GM18868 (cell line): ENCODE results near the gene TAF8.
"Not testable (repeated sequence)": the region's sequence is repeated elsewhere in the genome, so short reads cannot be mapped to it uniquely, and the experiment has no call there.

Source experiments
- ATAC-seq: cut with Tn5 transposase; IDR thresholded peaks from one replicate; pipeline ENCODE4 v1.9.1; 2021; ENCODE audit warnings: mild to moderate bottlenecking, moderate library complexity; ENCODE audit not compliant: unreplicated experiment

The TAF8 gene

DNA sequence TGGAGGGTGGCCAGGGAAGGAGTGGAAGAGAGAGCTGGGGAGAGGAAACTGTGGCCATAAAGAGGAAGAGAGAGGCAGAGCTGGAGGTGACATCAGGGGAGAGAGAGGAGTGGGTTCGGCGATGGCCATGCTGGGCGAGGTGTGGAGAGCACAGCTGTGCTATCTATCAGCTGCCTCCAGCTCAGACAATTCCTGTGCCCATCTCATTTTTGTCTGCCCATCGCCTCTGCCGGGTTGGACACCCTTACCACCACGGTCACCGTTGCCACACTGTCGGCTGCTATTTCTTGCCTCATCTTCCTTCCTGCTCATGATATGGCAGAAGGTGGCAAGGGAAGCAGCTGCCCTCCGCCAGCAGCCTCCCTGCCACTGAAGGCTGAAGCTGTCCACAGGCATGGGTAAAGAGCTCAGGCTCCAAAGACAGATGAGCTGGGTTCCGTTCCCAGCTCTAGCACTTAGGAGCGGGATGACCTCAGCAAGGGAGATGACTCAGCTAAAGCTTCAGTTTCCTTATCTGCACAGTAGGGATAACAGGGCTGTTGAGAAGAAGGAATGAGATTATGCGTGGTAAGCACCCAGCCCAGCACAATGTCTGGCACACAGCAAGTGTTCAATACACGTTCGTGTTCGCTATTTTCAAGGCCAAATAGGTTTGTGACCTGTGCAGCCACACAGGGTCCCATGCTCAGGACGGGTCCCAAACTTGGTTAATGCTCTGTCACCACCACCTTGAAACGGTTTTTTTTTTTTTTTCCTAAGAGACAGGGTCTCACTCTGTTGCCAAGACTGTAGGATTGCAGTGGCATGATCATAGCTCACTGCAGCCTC lies 21.9 kb upstream of the TAF8 start:
- no peak for ATAC-seq

DNA sequence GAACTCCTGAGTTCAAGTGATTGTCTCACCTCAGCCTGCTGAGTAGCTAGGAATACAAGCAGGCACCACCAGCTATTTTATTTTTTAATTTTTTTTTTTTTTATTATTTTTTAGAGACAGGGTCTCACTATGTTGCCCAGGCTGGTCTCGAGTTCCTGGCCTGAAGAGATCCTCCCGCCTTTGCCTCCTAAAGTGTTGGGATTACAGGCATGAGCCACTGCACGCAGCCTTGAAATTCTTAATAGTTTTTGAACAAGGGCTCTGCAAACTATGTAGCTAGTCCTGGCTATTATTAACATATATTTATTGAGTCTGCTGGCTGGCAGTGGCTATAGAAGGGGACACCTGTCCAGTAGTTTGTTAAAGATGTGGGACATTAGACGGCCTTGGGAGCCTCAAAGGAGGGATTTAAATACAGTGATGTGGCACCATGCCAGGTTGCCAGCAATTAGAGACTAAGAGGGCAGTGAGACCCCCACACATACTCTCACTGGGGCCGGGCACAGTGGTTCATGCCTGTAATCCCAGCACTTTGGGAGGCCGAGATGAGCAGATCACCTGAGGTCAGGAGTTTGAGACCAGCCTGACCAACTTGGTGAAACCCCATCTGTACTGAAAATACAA lies 21.1 kb upstream of the TAF8 start:
- no peak for ATAC-seq

DNA sequence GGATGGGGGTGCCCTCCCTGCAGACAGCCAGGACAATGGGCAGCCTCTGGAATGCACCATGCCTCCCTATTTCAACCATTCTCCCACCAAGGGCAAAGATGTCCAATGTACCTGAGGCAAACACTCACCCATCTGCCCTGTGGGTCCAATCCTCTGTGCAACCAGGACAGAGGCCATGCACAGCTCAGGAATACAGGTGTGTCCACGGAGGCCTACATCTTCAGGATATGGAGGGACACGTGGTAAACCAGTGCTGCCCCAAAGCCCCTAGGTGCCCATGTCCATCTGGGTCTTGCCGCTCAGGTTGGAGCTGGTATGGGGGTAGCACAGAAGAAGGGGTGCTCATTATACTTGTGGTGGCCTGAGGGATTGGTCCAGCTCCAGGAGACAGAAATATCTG lies 20.4 kb upstream of the TAF8 start:
- ATAC-seq, result no peak

DNA sequence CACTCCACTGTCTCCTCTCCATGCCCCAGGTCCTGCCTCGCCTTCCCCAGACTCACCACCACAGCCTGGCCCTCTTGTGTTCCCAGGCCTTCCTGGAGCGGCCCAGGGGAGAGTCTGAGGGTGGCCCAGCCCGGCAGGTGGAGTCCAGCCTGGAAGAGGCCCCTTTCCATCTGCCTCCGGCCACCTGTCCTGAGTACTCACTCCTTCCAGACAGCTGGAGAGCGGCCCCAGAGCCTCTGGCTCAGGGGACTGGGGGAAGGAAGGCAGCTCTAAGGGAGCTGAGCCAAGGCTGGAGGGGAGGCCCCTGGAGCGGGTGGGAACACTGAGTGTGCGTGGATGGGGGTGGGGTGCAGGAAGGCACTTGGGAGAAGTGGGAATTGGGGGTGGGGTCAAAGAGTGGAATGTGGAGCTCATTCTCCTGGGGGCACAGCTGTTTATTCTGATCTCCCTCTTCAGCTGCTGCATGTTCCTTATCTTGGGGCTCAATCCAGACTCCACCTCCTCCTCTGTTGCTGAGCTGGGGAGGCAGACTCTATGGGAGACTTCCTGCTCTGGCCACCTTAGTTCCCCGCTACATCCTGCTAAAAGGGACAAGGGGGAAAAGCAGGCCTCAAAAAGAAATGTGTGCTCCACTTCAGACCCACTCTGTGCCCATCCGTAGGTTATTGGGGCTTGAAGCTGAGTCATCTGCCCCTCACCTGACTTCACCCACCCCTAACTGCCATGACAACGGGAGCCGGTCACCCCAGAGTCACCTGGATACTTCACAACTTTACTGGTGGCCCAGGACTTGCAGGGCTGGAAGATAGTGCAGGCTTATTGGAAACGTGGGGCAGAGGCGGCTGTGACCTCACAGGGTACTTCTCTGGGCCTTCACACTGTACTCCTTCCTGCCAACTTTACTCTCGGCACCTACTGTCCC lies 19.5 kb upstream of the TAF8 start:
- peak; percentile 49 for ATAC-seq

DNA sequence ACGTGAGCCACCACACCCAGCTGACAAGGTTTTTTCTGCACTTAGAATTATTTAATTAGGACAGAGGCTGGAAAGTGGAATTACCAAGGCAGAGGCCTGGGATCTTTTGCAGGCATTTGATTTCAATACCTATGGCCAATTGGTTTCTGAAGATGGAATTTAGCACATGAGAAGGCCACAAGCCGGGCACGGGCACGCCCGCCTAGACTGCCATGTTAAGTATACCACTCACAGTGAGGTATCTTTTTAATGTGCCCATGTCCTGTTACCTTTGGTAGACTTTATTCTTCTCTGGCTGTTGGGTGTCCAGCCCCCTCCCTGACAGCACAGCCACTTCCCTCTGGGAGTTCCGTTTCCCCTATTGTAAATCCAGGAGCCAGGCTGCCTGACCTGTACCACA lies 18.0 kb upstream of the TAF8 start:
- ATAC-seq, result no peak

DNA sequence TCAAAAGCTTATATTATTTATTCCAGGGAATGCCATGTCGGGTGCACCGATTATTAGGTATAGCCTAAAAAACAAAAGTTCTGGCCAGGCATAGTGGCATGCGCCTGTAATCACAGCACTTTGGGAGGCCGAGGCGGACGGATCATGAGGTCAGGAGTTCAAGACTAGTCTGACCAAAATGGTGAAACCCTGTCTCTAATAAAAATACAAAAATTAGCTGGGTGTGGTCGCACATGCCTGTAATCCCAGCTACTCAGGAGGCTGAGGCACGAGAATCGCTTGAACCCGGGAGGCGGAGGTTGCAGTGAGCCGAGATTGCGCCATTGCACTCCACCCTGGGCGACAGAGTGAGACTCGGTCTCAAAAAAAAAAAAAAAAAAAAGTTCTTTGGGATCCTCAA lies 12.7 kb upstream of the TAF8 start:
- ATAC-seq, result not testable (repeated sequence)

DNA sequence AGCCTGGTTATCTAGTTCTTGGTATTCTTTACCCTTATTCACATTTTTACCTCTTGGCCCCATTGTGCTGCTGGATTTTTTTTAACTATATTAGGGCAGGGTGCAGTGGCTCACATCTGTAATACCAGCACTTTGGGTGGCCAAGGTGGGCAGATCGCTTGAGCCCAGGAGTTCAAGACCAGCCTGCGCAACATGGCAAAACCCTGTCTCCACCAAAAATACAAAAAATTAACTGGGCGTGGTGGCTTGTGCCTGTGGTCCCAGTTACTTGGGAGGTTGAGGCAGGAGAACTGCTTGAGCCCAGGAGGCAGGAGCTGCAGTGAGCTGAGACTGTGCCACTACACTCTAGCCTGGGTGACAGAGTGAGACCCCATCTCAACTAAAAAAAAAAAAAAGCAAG lies 12.2 kb upstream of the TAF8 start:
- no peak for ATAC-seq

DNA sequence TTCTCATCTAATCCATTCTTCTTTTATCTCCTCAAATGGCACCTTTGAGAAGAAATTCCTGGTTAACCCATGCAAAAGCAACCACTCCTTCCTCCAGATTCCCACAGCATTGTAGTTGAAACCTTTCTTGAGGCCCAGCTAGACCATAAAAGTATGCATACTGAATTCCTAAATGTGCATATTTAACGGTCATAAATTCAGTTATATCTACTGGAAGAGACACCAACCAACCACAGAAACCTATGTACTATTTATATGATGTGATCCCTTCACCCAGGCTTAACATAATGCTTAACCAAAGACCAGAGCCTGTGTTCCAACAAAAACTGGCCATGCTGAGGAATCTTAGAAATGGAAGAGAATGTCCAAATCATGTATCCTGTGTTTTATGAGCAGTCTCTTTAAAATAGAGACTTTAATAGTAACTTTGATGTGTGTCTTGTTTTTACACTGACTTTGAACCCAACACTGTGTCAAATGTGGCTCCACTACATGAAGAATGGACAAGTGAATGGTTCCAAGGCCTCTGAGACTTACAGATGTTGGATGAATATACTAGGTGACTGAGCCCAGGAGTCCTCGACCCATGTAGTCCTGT lies 11.4 kb upstream of the TAF8 start:
- no peak for ATAC-seq

DNA sequence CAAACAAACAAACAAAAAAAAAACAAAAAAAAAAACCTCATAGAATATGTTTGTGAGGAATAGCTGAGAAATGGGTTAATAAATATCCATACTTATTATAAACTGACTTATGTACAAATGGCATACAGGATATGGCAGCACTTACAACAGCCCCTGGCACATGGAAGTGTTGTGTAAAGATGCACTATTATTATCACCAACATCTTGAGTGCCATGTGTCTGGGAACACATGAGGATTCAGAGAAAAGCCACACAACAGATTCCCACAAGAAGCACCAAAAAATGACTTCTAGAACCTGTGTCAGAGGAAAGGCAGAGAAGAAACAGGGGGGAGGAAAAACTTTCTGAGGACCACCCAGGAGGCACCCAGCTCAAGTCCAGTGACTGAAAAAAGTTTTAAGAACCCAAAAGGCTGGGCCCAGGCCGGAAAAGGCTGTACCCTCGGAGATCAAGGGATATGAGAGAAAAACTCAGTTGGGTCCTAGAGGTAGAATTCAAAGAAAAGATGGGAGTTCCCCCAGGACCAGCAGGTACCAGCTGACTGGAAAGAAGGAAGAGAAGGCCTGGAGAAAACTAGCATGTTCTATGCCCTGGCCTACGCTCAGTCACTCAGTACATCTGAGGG lies 9.4 kb upstream of the TAF8 start:
- ATAC-seq, result no peak

DNA sequence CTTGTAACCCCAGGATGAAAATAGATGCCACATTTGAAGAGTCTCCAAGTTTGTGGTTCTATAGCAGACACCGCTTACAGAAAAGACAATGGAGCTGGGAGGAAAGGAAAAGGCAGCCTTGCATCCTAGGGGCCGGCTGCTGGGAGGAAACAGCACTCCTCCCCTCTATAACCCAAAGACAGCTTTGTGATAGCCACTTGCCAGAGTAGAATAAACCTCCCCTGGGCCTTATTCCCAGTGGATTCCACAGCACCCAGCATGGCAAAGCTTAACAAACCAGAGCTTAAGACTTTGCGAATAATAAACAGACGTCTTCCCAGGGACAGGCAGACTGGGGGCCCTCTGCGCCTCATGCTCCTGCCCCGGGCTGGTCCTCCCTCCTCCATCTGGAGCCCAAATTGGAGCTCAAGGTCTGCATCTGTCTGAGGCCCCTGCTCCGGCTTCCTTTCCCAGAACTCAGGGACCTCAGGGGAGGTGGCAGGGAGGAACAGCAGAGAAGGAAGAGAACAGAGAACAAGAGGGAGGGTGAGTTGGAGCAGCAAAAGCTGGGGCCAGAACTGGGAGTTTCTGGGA lies 8.8 kb upstream of the TAF8 start:
- no peak for ATAC-seq

DNA sequence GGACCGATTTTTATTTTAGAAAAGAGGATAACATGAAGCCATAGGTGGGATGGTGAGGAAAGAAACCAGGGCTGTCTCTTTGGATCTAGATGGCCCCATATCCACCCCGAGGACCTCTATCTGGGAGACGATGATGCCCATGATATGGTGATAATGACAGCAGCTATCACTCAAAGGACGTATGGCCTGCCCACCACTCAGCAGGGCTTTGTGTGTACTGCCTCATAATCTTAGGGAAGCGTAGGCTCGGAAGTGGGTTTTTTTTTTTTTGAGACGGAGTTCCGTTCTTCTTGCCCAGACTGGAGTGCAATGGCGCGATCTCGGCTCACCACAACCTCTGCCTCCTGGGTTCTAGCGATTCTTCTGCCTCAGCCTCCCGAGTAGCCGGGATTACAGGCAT lies 8.2 kb upstream of the TAF8 start:
- ATAC-seq, result no peak

DNA sequence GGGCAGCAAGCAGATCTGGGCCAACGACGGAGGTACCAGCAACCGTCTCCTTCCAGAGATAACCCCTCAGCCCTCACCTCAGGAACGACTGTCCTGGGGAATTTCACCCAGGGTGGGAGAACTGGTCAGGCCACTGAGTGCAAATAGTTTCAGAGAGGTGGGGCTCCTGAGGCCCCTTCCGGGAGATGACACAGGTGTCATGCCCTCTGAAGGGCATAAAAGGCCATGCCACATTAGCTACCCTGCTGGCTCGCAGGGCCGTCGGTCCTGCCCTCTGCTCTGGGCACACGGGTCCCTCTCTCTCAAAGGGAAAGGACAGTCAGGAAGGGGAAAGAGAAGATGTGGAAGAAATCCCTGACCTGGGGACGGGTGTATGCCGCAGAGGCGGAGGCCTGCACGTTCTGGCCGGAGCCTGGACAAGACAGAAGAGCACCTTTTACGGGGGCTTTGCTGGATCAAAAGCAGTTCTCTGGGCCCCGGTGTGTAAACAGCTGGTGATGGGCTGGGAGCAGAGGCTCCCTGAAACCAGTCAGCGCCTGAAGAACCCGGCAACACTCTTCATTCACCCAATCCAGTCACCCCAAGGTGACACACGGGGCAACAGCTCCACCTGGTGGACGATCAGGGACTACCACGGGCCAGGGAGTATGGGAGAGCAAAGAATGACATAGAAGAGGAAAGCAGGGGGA lies 6.4 kb upstream of the TAF8 start:
- peak; percentile 35 for ATAC-seq

DNA sequence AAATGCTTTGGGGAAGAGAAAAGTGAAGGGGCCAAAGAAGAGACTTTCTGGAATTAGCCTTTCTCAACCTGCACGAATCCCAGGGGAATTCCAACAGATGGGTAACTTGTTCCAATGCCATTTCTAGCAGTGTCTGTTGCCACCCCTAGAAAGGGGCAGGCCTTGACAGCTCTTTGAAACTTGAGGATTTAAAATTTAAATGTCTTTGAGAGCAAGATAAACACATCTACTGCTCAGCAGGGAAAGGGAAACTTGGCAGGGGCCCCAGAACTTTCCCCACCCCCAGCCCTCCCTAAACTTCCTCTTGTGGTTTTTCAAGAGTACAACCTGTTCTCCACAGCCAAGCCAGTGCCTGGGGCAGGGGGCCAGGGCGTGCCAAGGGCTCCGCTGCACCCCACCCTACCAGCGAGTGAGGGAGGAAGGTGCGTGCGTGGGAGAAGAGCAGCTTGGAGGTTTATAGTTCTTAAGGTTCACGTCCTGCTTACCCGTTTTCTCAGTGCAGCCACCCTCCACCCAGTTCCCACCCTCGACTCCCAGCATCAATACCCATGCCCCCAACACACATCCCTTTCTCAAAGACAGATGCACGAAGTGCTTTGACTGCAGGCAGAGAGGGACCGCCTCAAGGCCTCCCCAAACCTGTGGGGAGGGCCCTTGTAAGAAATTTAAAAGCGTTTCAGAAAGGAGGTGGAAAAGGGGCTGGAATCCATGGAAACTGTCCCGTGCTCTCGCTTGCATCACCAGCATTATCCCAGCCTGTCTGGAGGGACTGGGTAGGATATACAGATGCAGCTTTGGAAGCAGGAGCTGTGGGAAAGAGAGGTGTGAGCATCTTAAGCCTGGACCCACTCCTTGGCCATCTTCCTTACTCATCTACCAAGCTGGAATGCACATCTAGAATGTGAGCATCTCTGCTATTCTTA lies 4.5 kb upstream of the TAF8 start:
- ATAC-seq, result peak; percentile 30

DNA sequence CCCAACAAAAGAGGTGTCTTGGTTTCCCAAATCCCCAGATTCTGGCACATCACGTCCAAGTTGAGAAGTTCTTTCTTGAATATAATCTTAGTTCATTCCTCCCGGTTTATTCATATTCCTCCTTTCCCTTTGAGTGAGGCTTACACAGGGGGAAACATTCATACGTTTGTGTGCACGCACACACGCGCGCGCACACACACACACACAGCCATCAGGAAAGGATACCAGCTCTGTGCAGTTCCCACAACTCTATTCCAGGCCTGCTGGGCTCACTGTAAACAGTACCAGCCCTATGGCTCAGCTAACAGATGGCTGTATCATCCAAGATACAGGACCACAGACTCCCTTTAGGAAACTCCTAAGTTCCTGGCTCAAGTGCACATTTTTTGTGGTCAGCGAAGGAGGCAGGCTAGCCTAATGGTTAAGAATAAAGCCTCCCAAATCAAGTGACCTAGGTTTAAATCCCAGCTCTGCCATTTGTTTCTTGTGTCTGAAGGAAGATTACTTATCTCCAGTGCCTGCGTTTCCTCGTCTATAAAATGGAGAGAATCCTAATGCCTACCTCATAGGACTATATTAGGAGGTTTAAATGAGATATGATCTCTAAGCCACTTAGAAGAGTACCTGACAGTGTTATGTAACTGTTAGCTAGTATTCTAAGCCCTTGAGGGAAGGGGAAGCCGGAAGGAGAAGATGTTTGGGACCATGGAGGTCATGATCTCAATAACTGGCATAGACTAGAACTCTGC lies 3.7 kb upstream of the TAF8 start:
- no peak for ATAC-seq

DNA sequence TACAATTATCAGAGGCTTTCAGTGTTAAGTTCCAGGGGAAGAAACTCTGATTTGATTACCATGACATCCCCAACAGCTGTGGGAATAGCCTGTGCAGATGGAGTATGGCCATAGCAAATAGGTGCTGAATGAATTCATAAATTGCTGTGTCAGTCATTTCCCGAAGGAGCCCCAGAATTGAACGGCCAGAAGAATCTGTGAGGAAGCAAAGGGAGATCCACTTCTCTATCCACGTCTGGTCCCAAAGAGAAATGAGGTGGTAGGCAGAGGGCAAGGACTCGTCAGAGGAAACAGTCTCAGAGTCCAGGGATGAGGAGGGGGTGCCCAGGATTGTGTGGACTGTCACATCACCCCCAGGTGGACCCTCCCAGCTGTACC lies 3.1 kb upstream of the TAF8 start:
- ATAC-seq, result no peak

DNA sequence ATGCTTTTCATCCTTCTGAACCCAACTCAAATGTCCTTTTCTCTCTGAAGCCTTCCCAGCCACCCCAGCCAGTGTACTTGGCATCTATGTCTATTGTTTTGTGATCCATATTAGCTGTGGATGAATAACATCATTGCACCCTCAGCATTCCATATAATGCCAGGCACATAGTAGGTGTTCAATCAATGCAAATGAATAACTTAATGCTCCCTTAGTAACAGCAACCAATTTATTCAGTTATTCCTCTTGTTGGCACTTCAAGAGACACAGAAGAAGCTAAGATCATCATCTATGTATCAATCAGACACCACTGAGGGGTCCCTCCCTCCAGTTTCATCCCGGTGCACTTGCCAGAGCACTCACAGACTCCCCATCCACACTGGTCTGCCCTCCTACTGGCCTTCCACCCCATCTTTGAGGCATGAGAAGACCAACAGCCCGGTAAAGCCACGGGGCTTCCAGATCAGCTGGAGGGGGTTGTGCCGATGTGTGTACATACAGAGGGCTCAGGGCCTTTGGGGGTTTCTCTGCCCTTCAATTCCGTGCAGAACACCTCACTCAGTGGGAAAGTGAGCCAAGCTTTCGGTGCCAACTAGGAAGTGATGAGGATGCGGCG lies 2.4 kb upstream of the TAF8 start:
- no peak for ATAC-seq

DNA sequence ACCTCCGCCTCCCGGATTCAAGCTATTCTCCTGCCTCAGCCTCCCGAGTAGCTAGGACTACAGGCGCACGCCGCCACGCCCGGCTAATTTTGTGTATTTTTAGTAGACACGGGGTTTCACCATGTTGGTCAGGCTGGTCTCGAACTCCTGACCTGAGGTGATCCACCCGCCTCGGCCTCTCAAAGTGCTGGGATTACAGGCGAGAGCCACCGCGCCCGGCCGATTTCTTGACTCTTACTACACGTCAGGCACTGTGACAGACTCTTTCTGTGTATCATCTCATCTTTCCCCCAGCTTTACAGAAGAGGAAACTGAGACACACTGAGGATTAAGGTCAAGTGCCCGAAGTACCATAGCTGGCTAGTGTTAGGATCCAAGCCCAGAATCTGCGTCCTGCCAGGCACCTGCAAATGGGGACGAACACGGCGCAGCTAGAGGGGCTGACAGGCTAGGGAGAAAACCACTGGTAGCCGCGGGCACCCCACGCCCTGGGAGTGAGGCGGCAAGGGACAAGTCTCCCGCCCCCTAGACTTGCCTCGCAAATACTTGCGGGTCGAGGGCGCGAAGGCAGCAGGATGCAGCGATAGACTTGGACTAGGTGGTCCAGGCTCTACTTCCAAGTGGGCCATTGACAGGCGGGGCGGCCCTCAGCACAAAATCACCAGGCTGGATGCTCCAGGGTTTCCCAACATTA lies 1.1 kb upstream of the TAF8 start:
- no peak for ATAC-seq
